Right ventricle myocardium superior (tissue), 1 donor: ENCODE measurements around the gene BCL2L11. TPM values are rescaled to one million over a fixed set of nuclear protein-coding genes. Genes with fewer than 3 reads are reported as not detected.
A peak's percentile ranks its signal among the peaks of the same experiment; 100 is the strongest.

ENCODE experiments used
- ATAC-seq: fragments of 200-7000 bp; cut with Tn5 transposase; one replicate; pipeline ENCODE4 v1.9.1; 2020; ENCODE audit warnings: mild to moderate bottlenecking; ENCODE audit not compliant: poor library complexity
- DNase-seq: peaks from one replicate; pipeline ENCODE4 v3.0.0-alpha.2; 2020
- intact Hi-C: fragments of 100-400 bp; cut with DNase I; formaldehyde crosslinking; loops from one replicate; pipeline ENCODE4 v1.11.2; 2022
- total RNA-seq: library from RNA; stranded (reverse); fragmentation: NEBNext Ultra II Directional; extraction: Animal tissue kit (Norgen Biotek cat#: 25700); gene quantifications from one replicate; pipeline ENCODE4 v1.2.1, GENCODE V29; 2021
- donor health status: DM: no; HTN: yes; CAD: no; lungs with severe emphysema.

BCL2L11 gene
- total RNA-seq, 1 donor from 2014 or later = 10.8 TPM

DNA sequence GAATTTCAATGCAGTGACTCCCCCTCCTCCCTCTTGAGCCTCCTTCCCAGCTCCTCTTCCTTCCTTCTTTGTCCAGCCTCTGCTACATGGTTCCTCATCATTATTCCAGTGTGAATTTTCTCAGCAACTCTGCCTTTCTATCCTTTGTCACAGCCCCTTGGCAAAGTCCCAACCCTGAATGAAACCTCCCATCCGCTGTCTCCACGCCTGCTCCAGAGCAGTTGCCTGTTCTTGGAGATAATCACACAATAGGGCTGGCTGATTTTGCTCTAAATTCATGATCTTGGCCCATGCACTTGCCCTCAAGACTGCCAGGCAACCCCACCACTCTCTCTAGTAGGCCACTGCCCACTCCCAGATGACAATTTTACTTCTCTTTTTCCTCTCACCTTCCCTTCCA, 61.4 kb downstream of the BCL2L11 start:
- ATAC-seq (no peak), DNase-seq (no peak)
- intact Hi-C loops = no loop called here

DNA sequence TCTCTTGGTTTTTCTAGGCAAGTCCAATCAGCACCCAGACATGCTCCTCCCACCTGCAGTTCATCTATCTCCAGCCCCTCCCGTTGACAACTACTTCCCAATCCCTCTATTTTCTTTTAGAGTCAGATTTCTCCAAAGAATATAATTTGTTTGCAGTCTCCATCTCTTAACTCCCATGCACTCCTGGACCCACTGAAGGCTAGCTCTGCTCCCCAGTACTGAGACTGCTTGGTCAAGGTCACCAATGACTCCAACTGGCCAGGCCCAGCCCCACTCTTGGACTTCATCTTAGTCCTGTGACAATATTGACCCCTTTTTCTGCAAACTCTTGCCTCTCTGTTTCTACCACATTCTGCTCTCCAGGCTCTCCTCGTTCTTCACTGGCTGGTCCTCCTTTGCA, 62.0 kb downstream of the BCL2L11 start:
- DNase-seq = no peak
- intact Hi-C loops = no loop called here
- no peak for ATAC-seq

DNA sequence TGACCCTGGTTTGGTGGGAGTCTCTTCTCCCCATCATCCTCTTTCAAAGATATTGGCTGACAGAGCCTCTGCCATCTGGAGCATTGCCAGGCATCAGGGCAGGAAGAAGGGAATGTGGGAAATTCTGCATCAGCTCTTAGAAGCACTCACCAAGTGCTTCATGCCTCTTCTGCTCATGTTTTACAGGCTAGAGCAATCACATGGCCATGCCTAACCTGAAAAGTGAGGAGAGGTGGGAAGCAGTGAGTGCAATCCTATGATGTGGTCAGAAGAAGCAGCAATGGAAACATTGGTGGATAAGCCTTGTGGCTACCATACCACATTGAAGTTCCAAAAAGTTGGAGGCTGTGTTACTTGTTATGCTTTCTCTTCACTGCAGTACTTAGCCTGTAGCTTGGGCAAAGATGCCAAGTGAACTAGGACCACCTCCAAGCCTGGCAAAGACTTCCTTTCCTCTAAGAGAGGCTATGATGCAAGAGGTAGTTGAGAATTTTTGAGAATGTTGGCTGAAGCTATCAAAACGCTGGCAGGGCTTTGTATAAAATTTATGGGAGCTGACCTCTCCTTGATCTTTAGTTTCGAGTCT, 64.1 kb downstream of the BCL2L11 start:
- intact Hi-C loops = no loop called here
- ATAC-seq (peak; percentile 80), DNase-seq (no peak)

DNA sequence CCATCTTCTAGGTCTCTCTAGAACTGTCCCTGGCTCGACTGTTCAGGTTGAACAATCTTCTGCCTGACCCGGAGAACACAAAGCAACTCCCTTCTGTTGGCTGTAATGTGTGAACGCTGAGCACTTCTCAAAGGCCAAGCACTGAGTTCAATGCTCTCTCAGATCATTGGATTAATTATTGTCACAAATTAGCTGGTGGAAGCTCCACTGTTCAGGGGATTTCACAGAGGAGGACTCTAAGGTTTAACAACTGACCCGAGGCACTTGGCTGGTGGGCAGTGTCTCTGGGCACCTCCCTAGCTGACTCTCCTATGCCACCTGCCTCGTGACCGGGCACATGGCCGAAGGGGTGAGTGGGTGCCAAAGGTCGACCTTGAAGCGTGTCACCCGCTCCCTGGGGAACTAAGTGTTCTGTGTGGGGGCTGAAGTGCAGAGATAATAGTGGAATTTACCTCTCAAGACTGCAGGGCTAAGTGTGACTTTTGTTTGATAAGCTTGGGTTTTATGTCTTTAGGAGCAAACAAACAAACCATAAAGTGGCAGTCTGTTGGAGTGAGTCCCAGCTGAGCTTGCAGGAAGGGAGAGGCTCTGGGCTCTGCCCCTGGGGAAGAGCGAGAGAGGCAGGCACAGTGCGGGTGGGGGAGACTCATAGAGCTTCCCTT, 64.8 kb downstream of the BCL2L11 start:
- ATAC-seq (peak; percentile 87), DNase-seq (peak; percentile 71)
- intact Hi-C loops = no loop called here

DNA sequence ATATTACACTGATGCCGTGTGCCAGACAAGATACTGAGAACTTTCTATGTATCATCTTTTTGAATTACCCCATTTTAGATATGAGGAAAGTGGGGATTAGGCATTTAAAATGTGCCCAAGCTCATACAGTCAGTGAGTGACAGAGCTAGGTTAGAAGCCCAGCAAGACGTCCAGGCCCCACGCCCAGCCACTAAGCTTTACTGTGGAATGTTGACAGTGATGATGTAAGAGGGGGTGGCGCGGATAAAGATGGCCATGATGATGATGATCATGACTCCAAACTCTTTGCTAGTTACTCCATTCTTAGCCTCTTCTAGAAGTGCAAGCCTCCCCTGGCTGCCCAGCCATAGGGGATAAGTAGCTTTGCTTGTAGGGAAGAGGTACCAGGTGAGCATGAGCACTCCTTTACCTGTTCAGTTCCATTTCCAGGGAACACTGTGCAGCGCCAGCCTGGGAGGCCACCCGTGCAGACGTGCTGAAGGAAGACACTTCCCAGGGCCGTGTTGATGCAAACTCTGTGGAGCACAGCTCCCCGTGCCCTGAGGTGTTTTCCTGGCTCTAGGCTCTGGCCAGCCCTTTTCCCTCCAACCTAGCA, 65.5 kb downstream of the BCL2L11 start:
- ATAC-seq (no peak), DNase-seq (no peak)
- intact Hi-C loops = no loop called here

DNA sequence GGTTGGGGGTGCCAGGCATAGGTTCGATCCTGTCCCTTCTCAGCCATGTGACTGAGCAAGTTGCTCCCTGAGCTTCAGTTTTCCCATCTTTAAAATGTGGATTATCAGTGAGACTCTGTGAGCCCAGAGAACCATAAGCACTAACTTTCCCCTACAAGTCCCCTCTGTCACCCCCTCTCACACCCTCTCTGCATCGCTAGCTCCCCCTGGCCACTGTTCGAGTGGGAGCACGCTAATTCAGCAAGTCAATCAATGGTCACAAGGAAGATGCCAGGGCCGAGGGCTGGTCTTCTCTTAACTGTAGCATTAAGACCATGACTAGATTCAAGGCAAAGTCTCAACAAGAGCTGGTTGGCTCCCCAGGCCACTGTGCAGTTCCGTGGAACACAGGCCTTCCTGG, 66.2 kb downstream of the BCL2L11 start:
- intact Hi-C loops = no loop called here
- ATAC-seq (no peak), DNase-seq (no peak)

DNA sequence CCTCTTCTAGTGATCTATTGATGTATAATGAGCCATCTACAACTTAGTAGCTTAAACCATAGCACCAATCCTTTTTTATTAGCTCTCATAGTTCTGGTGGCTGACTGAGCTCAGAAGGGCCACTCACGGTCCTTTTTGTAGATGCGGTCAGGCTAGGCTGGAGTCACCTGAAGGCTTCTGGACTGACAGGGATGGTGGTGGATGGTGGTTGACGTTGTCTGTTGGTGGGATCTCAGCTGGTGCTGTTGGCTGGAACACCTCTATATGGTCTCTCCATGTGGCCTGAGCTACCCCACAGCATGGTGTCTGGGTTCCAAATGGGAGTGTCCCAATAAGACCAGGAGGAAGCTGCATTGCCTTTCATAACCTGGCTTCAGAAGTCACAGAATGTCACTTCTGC, 68.0 kb downstream of the BCL2L11 start:
- DNase-seq = no peak
- intact Hi-C loops = no loop called here
- ATAC-seq = no peak

DNA sequence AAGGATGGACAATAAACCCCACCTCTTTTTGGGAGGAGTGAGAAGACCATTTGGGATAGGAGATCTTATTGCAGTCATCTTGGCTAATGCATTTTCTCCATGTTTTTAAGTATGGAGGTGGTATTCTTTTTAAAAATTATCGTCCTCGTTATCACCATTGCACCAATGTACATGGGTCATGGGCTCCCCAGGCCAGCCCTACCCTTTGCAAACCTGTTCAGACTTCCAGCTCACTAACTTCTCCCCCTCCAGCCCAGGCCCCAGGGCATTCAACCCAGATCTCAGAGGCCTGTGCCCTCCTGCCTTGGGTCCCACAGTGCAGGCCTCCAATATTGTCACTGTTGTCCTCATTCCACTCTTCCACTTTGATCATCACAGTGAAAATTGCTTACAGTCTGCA, 68.4 kb downstream of the BCL2L11 start:
- intact Hi-C loops = no loop called here
- ATAC-seq = no peak
- no peak for DNase-seq

DNA sequence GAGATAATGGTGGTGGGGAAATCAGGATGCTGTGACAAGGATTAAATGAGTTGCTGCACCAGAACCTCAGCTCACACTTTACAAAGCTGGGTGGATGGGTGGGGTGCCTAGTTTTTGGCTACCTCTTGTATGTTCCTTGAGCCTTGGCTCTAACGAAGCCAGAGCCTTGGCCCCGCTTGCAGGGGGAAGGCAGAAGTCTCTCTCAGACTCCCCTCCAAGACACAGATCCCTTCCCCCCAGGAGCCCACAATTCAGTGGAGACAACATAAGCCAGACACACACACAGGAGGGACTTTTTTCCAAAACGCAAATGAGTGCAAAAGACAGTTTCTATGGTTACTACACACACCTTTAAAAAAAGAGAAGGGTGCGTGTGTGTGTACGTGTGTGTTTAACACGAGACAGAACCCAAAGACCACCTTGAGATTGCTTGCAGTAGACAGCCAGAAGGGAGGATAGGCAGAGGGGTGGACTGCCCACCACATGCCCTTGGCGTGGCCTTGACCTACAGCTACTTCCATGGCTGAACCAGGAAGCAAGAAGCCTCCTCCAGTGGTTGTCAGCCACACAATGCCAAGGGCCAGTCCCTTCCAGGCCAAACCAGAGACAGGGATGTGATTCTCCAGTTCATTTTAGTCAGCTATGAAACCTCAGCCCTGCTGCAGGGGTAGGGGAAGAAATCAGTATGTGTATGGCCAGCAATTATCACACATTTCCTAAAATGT, 70.3 kb downstream of the BCL2L11 start:
- ATAC-seq (no peak), DNase-seq (no peak)
- intact Hi-C loops = no loop called here

DNA sequence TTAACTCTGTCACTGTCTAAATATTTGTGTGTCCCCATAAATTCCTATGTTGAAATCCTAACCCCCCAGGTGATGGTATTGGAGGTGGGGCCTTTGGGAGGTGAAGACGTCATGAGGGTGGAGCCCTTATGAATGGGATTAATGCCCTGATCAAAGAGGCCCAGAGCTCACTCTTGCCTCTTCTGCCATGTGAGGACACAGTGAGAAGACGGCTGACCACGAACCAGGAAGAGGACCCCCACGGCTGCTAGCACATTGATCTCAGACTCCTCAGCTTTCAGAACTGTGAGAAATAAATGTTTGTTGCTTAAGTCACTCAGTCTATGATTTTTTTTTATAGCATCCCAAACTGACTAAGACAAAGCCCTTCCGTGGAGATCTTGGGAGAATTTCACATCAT, 71.2 kb downstream of the BCL2L11 start:
- DNase-seq (no peak), ATAC-seq (no peak)
- intact Hi-C loops = no loop called here

DNA sequence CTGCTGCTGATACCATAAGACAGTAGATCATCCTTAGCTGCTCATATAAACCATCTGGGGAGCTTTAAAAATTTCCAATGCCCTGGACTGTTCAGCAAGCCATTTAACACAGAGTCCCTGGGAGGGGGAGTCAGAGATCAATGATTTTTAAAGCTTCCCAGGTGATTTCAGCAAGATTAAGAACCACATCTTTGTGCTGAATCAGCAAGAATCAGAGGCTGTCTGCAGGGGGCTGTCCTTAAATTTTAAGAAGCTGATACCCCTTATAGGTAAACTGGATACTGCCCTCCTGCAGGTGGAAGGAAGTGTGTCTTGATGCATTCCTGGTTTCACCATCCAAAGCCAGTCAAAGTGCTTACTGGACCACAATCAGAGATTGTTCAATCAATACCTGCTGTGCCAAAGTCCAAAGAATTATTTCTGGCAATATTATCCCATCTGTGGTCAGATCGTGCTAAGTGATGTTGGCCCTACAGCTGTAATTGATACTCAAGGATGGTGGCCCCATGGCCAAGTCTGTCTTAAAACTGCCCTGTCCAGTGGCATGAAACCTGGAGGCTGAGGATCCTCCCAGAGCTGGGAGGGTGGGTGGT, 72.2 kb downstream of the BCL2L11 start:
- intact Hi-C loops = no loop called here
- no peak for DNase-seq
- ATAC-seq = no peak

DNA sequence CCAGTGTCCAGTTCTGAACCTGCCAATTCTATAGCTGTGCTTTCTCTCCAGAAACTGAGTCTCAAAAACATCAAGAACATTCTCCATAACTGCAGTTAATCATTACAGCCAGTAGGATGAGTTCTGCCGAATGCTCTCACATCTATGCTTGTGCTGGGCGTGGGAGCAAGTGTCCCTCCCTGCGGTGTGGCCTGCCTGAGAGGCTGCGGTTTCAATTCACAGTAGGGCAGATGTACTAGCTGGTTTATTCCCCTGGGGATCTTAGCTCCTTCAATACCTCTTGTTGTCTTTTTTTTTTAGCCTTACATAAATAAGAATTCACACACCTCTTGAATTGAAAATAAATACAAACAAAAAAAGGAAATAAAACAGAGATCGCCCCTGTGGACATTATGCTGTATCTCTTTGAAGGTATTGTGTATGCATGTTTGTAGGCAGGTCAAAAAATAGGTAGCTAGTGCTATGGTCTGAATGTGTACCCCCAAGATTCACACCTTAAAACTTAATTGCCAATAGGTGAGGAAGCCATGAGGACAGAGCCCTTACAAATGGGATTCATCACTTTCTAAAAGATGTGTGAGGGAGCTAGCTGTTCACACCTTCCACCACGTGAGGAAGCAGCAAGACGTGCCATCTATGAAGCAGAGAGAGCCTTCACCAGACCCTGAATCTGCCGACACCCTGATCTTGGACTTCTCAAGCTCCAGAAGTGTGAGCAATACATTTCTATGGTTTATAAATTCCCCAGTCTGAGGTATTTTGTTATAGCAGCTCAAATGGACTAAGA, 74.3 kb downstream of the BCL2L11 start:
- intact Hi-C loops = no loop called here

DNA sequence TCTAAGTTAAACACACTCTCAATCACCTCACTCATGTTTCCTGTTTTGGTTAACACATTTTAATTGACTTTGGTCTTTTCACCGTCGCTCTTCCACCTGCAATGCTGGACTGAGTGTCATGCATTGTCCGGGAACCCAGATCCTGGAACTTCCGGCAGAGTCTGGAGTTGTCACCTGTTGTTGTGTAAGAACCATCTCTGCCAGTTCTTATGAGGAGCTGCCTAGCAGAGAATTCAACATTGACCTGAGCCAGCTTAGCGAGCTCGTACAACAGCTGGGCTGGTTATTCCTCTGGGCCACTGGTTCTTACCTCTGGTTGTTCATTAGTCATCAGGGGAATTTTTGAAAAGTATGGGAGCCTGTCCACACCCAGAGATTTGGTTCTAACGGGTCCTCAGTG, 75.7 kb downstream of the BCL2L11 start:
- DNase-seq (no peak), ATAC-seq (no peak)
- intact Hi-C loops = no loop called here

More for the DNA sequence above, 74.3 kb downstream of the BCL2L11 start:
- DNase-seq (no peak), ATAC-seq (no peak)

DNA sequence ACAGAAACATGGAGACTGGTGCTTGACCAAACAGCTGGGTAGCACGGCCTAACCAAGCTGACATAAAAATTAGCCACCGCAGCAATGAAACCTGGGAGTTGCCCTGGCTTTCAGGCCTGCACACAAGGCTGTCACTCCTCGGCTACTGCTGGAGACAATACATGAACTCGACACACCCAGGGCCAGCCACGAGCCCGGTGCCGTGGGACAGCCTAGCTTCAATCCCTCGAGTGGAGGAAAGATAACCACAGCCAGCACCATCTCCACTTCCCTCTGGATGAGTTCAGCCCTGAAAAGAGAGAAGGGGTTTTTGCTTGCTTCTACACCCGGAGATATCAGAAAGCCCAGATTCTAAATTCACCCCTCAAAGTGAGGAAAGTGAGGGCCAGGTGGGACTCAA, 78.0 kb downstream of the BCL2L11 start:
- DNase-seq (no peak), ATAC-seq (no peak)
- intact Hi-C loops = no loop called here

DNA sequence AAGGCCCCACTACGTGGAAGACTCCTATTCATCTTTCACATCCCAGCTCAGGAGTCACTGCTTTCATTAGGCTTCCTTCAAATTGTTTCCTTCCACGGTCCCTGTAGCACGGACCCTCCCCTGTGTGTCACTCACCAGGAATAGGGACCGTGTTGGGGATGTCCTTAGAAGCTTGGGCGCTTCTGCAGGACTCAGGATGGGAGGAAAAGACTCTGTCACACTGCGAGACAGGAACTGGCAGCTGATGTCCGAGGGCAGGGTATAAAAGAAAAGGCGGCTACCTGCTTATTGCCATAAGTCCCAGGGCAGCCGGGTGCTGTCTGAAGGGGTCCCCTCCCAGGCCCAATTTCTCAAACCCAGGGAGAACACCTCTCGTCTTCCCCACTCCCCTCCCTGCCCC, 79.1 kb downstream of the BCL2L11 start:
- DNase-seq (no peak), ATAC-seq (no peak)
- intact Hi-C loops = no loop called here

DNA sequence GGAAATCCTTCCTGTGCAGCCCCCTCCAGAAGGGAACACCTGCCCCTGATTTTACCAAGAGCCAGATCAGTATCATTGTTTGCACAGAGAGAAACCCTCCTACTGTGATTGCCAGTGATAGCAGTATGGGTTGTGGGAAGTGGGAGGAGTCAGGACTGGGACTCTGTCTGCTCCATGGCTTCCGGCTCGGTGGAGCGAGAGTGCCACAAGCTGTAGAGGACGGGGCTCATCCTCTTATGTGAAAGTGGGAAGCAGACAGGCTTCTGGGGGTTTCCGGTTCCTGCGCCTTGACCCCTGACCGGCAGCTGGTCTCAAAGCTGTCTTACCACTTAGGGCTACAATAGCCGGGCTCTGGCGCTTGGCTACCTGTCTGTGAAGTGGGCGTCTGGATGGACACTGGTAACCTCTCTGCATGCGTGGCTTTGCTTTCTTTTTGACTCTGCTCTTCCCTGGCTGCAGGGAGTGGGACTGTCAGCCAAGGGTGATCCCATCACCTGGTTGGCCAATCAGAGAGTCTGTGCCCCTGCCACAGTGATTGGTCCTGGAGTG, 79.7 kb downstream of the BCL2L11 start:
- intact Hi-C loops = no loop called here
- ATAC-seq (no peak), DNase-seq (no peak)

DNA sequence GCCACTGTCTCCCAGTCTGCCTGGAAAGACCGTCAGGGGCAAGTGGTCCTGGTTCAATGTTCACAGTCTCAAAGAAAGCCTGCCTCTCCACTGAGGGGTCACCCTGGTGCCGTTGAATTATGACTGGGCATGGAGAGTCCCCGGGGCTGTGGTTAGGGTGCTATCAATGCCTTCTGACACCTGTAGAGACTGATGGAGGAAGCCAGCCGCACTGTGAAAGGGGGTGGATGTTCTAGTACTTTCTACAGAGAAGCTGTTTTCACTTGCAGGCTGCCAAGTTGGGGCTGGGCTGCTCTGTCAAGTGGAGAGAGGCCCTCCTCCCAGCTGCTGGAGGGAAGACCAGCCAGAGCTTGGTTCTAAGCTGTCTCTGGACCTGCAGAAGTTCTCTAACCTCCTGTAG, 80.5 kb downstream of the BCL2L11 start:
- intact Hi-C loops = no loop called here
- DNase-seq (no peak), ATAC-seq (no peak)

DNA sequence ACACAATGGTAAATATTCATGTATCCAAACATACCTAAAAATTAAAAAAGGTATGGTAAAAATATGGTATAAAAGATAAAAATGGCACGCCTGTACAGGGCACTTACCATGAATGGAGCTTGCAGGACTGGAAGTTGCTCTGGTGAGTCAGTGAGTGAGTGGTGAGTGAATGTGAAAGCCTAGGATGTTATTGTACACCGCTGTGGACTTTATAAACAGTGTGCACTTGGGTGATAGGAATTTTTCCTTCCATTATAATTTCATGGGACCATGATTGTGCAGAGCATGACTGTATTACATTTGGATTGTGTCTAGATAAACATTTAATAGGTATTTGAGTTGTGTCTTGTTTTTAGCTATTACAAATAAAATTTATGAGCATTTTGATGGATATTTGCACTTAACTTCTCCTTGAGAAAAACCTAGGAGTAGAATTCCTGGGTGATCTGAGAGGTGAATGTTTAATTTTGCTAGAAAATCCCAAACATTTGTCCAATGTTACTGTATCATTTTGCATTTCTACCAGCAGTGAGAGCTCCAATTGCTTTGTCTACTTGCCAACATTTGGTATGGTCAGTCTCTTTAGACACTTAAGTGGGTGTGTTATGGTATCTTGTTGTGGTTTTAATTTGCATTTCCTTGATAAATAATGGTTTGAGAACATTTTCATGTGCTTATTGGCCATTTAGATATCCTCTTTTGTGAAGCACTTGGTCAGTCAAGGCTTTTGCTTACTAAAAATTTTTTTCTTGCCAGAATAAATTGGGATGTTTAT, 81.7 kb downstream of the BCL2L11 start:
- intact Hi-C loops = no loop called here
- no peak for ATAC-seq
- DNase-seq = no peak
